Prostate gland (tissue), 2 donors: ENCODE data around the gene FGF12. TPM values are rescaled to one million over a fixed set of nuclear protein-coding genes. Genes with fewer than 3 reads are reported as not detected.

Experiments
- DNase-seq: peaks from one replicate; pipeline ENCODE4 v3.0.0-alpha.2; 2019; ENCODE audit warnings: low spot score
- H3K27ac ChIP-seq, 2 donors: fragments of 200-600 bp; sonication (generic); 2 replicates each; pipeline ENCODE4 v1.5.1; 2017 to 2019
- H3K27me3 ChIP-seq: fragments of 200-600 bp; sonication (generic); replicated peaks from 2 replicates; pipeline ENCODE4 v1.5.1; 2019; ENCODE audit not compliant: insufficient read depth
- H3K36me3 ChIP-seq, 2 donors: fragments of 200-600 bp; sonication (generic); 1 replicate in 1 of 2; 2 replicates in 1 of 2; pipeline versions ENCODE4 v1.5.1 to v1.8.1; 2017 to 2019
- H3K4me1 ChIP-seq: fragments of 200-600 bp; sonication (generic); replicated peaks from 2 replicates; pipeline ENCODE4 v1.5.1; 2019
- H3K4me3 ChIP-seq, 2 donors: fragments of 200-600 bp; sonication (generic); 2 replicates each; pipeline ENCODE4 v1.5.1; 2017 to 2019
- H3K9me3 ChIP-seq: fragments of 200-600 bp; sonication (generic); 2 replicates; pipeline ENCODE4 v1.5.1; 2017
- CTCF ChIP-seq, 4 experiments: fragments of 200-600 bp in 2 of 4; fragments of 450-650 bp in 2 of 4; sonication (generic) in 2 of 4; IDR thresholded peaks; 1 replicate in 3 of 4; 2 replicates in 1 of 4; pipeline ENCODE4 v1.5.1; 2016 to 2019; ENCODE audit warnings: antibody characterized with exemption in 4 of 4, mild to moderate bottlenecking in 2 of 4, moderate library complexity in 2 of 4
- POLR2A ChIP-seq: fragments of 450-650 bp; IDR thresholded peaks from one replicate; pipeline ENCODE4 v1.6.1; 2016; ENCODE audit warnings: antibody characterized with exemption, mild to moderate bottlenecking
- POLR2AphosphoS5 ChIP-seq: sonication (generic); formaldehyde crosslinking; IDR thresholded peaks from one replicate; pipeline ENCODE4 v1.6.1; 2017; ENCODE audit warnings: antibody characterized with exemption
- WGBS: methylation state at CpG from one replicate; pipeline ENCODE4 v1.1.5; 2018; 5-methylcytosine and 5-hydroxymethylcytosine counted together
- intact Hi-C: fragments of 100-400 bp; cut with DNase I; formaldehyde crosslinking; loops from one replicate; pipeline ENCODE4 v1.14.2; 2022
- total RNA-seq, 2 donors: library from RNA; depleted of rRNA; stranded (reverse); fragments of >200 nt; gene quantifications; one replicate each; pipeline ENCODE4 v1.1.0, GENCODE V29; 2016

The FGF12 gene
- total RNA-seq, 2 donors from 2014 or later = 2.4 to 5.7 TPM

DNA sequence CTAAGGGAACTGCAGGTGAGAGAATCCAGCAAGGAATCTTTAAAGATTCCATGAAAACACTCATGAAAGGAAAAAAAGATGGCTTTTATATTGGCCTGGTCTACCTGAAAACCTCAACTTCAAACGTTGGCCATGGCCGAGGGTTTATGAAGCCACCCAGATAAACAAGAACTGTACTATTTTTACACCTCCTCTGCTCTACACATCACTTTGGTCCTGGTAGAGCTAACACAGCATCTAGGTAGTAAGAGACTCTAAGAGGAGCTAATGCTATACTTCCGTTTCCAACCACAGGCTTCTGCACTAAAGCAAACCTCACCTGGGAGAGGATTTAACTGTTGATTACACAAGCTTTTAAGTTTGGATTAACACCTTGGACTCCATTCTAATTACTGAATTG is 466.2 kb downstream of the FGF12 start:
- Histone ChIP-seq H3K4me3 (no peak overlapping the region), H3K9me3 (no peaks in the 10 kb centered on the region), H3K36me3 (no peaks in the 10 kb centered on the region), H3K4me1 (no peaks in the 10 kb centered on the region), H3K27ac (no peak overlapping the region), H3K27me3 (no peaks in the 10 kb centered on the region)
- intact Hi-C loops = no loop called here
- TF ChIP-seq CTCF (IDR thresholded peaks at IDR 0.05) = no peak
- no peak for TF ChIP-seq POLR2A
- TF ChIP-seq POLR2AphosphoS5 = no peak
- whole genome bisulfite sequencing = 88% methylated on average over 3 of the region's 3 CpGs
- DNase-seq = no peak

- intact Hi-C loops = no loop called here
- 42% methylated on average over 5 of the region's 5 CpGs for WGBS
- no peak for DNase-seq
- TF ChIP-seq POLR2A (no peak), POLR2AphosphoS5 (no peak), CTCF (IDR thresholded peaks at IDR 0.05) (no peak)
- no peaks in the 10 kb centered on the region for H3K4me1 ChIP-seq
- H3K9me3 ChIP-seq = no peaks in the 10 kb centered on the region
- no peak overlapping the region for H3K4me3 ChIP-seq
- no peak overlapping the region for H3K27ac ChIP-seq
- H3K36me3 ChIP-seq = no peaks in the 10 kb centered on the region
- no peaks in the 10 kb centered on the region for H3K27me3 ChIP-seq
Observed at GRCh38 chr3:192260116-192261010, 467.0 kb downstream of the FGF12 start.

GRCh38 chr3:192259661-192260060 is 467.7 kb downstream of the FGF12 start:
- Histone ChIP-seq H3K9me3 (no peaks in the 10 kb centered on the region), H3K4me3 (no peak overlapping the region), H3K4me1 (no peaks in the 10 kb centered on the region), H3K36me3 (no peaks in the 10 kb centered on the region), H3K27me3 (no peaks in the 10 kb centered on the region), H3K27ac (no peak overlapping the region)
- TF ChIP-seq POLR2A (no peak), POLR2AphosphoS5 (no peak), CTCF (IDR thresholded peaks at IDR 0.05) (no peak)
- 26% methylated on average over 3 of the region's 3 CpGs for WGBS
- intact Hi-C loops = no loop called here
- DNase-seq = no peak

GRCh38 chr3:192258721-192259120 is 468.6 kb downstream of the FGF12 start:
- 73% methylated on average over 6 of the region's 6 CpGs for WGBS
- Histone ChIP-seq H3K4me1 (no peaks in the 10 kb centered on the region), H3K4me3 (no peak overlapping the region), H3K27ac (no peak overlapping the region), H3K27me3 (no peaks in the 10 kb centered on the region), H3K9me3 (no peaks in the 10 kb centered on the region), H3K36me3 (no peaks in the 10 kb centered on the region)
- intact Hi-C loops = no loop called here
- TF ChIP-seq CTCF (IDR thresholded peaks at IDR 0.05) (no peak), POLR2AphosphoS5 (no peak), POLR2A (no peak)
- no peak for DNase-seq

GRCh38 chr3:192255839-192256238 is 471.5 kb downstream of the FGF12 start:
- intact Hi-C loops = no loop called here
- TF ChIP-seq POLR2A (no peak), POLR2AphosphoS5 (no peak), CTCF (IDR thresholded peaks at IDR 0.05) (no peak)
- WGBS = 57% methylated on average over 2 of the region's 2 CpGs
- Histone ChIP-seq H3K27me3 (no peaks in the 10 kb centered on the region), H3K9me3 (no peaks in the 10 kb centered on the region), H3K27ac (no peak overlapping the region), H3K36me3 (no peaks in the 10 kb centered on the region), H3K4me3 (no peak overlapping the region), H3K4me1 (no peaks in the 10 kb centered on the region)
- no peak for DNase-seq
